ENCODE data around the gene RFFL.
"Not testable (repeated sequence)": the region's sequence is repeated elsewhere in the genome, so short reads cannot be mapped to it uniquely, and the experiment has no call there.

RFFL gene

DNA sequence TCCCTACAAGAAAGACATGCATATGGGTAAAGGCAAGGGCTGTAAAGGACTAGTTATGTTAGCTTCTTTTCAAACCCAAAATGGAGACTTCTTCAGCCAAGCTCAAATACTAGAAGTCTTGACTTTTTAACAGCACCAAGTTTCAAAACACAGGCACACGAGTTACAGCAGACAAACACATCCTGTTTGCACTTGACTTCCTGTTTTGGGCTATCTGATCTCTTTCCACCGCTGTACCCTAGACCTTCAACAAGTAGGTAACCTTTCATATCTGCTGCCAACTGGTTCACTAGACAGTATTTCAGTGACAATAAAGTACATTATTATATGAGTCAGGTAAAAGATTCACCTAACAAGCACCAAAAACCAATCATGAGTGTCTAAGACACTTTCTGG is 12.3 kb downstream of the RFFL start:
- peak in 1 of 2 donors; percentile 20 for DNase-seq (ENCODE audit: low read depth in 2 of 2)
- TF ChIP-seq, protein P1, sequence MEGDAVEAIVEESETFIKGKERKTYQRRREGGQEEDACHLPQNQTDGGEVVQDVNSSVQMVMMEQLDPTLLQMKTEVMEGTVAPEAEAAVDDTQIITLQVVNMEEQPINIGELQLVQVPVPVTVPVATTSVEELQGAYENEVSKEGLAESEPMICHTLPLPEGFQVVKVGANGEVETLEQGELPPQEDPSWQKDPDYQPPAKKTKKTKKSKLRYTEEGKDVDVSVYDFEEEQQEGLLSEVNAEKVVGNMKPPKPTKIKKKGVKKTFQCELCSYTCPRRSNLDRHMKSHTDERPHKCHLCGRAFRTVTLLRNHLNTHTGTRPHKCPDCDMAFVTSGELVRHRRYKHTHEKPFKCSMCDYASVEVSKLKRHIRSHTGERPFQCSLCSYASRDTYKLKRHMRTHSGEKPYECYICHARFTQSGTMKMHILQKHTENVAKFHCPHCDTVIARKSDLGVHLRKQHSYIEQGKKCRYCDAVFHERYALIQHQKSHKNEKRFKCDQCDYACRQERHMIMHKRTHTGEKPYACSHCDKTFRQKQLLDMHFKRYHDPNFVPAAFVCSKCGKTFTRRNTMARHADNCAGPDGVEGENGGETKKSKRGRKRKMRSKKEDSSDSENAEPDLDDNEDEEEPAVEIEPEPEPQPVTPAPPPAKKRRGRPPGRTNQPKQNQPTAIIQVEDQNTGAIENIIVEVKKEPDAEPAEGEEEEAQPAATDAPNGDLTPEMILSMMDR (IDR thresholded peaks at IDR 0.05; ENCODE audit: low read depth, low read length): no peak
- H3K4me3 ChIP-seq (replicated peaks in 1 of 2; ENCODE audit: low read depth in 2 of 2, low read length in 2 of 2): no peak overlapping the region

DNA sequence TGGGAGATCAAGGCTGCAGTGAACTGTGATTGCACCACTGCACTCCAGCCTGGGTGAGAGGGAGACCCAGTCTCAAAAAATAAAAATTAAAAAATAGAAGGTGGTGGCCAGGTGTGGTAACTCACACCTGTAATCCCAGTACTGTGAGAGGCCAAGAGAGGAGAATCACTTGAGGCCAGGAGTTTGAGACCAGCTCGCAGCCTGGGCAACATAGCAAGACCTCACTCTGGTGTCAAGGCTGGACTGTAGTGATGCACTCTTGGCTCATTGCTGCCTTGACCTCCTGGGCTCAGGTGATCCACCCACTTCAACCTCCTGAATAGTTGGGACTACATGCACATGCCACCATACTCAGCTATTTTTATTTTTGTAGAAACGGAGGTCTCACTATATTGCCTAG is 13.3 kb downstream of the RFFL start:
- no peak for DNase-seq (ENCODE audit: low read depth in 2 of 2)
- H3K4me3 ChIP-seq (replicated peaks in 1 of 2; ENCODE audit: low read depth in 2 of 2, low read length in 2 of 2): no peak overlapping the region
- TF ChIP-seq, protein P1 (IDR thresholded peaks at IDR 0.05; ENCODE audit: low read depth, low read length): no peak

DNA sequence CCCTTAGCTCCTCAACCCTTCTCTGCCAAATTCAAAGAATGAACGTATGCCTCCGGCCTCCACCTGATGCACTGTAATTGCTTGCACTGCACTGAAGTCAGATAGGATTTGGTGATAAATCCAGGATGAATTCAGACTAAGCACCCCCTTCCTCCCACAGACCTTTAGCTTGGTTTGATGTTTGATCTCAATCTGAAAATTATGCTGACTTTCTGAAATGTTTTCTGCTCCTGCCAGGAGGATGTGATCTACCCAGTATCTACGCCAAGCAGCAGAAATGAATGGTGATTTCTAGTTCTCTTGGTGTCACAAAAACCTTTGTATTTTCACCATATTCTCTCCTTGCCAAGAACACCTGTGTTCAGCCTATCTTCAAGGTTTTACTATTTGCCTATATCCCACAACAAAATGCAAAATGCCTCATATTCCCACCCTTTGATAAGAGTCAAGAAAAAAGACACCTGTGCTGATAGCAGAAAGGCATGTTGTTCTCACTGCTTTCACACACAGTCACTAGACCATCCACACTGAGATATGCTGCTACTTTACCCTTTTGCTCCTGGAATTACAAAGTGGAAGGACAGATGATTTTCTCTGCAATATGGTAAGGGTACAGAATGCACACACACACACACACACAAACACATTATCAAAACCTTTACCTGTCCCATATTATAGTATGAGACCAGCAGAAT is 14.7 kb downstream of the RFFL start:
- no peak overlapping the region for H3K4me3 ChIP-seq (replicated peaks in 1 of 2; ENCODE audit: low read depth in 2 of 2, low read length in 2 of 2)
- DNase-seq (ENCODE audit: low read depth in 2 of 2): no peak
- TF ChIP-seq, protein P1 (IDR thresholded peaks at IDR 0.05; ENCODE audit: low read depth, low read length): no peak

DNA sequence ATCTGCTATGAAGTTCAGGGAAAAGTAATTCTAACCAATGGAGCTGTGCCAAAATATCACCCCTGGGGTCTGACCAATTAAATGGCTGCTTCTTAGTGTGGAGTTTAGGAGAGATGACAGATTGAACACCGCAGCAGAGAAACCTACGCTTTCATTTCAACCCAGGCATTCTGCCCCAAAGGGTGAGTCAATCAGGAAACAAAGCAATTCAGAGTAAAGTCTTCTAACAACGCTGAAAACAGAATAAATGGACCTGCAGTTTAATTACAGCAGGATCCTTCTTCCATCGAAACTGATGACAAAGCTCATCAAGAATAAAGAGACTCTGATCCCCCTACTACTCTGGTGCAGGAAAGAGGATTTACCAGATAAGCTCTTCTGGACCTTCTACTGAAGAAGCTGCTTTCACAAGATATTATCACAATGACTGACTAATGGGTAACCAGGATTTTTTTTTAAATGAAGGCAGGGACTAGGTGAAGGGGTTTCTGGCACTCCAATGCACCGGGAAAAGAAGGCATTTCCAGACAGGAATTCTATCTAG is 16.7 kb downstream of the RFFL start:
- peak overlapping the region in 1 of 2 donors; percentile 8 for H3K4me3 ChIP-seq (replicated peaks in 1 of 2; ENCODE audit: low read depth in 2 of 2, low read length in 2 of 2)
- TF ChIP-seq, protein P1 (IDR thresholded peaks at IDR 0.05; ENCODE audit: low read depth, low read length): no peak
- DNase-seq (ENCODE audit: low read depth in 2 of 2): peak; percentile 71 to 73

DNA sequence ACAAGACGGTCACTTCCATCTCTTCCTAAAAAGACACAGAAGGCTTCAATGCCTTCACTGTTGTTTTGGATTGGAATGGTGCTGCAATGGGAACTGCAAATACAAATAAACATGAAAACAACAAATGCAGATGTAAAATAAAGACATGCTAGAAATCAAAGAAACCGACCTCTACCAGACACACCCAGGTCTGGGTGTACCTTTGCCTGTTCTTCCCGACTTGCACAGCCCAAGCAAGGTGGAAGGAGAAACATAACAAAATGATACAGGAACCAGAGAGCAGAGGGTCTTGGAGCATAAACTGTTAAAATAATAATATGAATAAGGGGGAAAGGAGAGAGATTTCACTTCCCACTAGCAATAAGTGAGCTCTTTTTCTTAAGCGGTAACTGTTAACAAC is 17.3 kb downstream of the RFFL start:
- H3K4me3 ChIP-seq (replicated peaks in 1 of 2; ENCODE audit: low read depth in 2 of 2, low read length in 2 of 2): no peak overlapping the region
- TF ChIP-seq, protein P1 (IDR thresholded peaks at IDR 0.05; ENCODE audit: low read depth, low read length): no peak
- DNase-seq (ENCODE audit: low read depth in 2 of 2): no peak

DNA sequence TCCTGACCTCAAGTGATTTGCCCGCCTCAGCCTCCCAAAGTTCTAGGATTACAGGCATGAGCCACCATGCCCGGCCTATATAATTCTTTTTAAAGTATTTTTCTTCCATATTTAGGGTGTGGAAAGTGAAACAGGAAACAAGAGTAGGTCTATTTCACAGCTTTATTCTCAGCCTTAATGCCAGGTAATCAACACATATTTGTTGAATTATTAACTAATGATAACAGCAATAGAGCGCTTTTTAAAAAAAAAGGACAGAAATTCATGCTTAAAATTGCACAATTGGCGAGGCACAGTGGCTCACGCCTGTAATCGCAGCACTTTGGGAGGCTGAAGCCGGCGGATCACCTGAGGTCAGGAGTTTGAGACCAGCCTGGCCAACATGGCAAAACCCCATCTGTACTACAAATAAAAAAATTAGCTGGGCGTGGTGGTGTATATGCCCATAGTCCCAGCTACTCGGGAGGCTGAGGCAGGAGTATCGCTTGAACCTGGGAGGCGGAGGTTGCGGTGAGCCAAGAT is 18.0 kb downstream of the RFFL start:
- not testable (repeated sequence) for H3K4me3 ChIP-seq (replicated peaks in 1 of 2; ENCODE audit: low read depth in 2 of 2, low read length in 2 of 2); DNase-seq (ENCODE audit: low read depth in 2 of 2)

DNA sequence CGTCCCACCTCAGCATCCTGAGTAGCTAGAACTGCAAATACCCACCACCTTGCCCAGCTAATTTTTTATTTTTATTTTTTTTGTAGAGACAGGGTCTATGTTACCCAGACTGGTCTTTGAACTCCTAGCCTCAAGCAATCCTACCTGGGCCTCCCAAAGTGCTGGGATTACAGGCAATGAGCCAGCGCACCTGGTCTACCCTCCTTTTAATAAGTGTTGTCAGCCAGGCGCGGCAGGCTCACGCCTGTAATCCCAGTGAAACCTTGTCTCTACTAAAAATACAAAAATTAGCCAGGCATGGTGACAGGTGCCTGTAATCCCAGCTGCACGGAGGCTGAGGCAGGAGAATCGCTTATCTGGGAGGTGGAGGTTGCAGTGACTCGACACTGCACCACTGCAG is 19.3 kb downstream of the RFFL start:
- TF ChIP-seq, protein P1 (IDR thresholded peaks at IDR 0.05; ENCODE audit: low read depth, low read length): no peak
- DNase-seq (ENCODE audit: low read depth in 2 of 2): no peak
- H3K4me3 ChIP-seq (replicated peaks in 1 of 2; ENCODE audit: low read depth in 2 of 2, low read length in 2 of 2): no peak overlapping the region

Data from cardiac fibroblast (primary cell).